ENCODE results near the gene OR2M2.

OR2M2 gene, protein sequence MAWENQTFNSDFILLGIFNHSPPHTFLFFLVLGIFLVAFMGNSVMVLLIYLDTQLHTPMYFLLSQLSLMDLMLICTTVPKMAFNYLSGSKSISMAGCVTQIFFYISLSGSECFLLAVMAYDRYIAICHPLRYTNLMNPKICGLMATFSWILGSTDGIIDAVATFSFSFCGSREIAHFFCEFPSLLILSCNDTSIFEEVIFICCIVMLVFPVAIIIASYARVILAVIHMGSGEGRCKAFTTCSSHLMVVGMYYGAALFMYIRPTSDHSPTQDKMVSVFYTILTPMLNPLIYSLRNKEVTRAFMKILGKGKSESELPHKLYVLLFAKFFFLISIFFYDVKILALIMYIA

DNA sequence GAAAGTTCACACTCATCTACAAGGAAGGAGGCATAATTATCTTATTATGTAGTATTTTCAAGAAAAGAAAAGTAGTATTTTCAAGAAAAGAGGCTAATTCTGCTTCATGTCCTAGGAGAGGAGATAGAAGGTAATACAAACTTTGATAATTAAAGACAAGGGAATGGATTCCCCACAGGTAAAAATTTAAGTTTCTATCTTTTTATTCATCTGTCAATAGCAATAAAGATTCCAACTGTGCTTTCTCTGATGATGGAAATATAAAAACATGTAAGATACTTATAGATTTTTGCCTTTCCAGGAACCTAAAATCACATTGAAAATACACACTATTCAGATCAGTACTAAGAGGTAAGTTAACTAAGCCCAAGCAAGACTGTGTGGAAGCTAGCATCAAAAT is at the start of gene OR2M2:
TSS of gene OR2M2 (plus strand) at position 301 of the 400 bp plus-strand sequence. CDS start 5,165 bp downstream, outside the sequence.
- no peak for DNase-seq

DNA sequence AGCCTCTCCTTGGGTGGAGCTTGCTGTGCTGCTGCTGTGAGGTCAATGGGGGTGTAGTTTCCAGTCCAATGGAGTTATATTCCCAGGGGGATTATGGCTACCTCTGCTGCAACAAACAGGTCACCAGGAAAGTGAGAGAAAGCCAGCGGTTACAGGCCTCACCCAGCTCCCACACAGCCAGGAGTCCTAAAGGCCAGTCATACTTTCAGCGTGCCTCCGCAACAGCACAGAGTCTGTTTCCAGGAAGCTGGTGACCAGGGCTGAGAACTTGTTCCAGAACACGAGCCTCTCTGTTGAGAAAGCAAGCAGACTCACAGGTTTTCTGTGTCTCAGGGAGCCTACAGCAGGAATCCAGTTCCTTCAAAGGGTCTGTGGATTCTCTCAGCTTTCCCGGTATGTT is 47.0 kb upstream of the OR2M2 start:
- no peak for DNase-seq

DNA sequence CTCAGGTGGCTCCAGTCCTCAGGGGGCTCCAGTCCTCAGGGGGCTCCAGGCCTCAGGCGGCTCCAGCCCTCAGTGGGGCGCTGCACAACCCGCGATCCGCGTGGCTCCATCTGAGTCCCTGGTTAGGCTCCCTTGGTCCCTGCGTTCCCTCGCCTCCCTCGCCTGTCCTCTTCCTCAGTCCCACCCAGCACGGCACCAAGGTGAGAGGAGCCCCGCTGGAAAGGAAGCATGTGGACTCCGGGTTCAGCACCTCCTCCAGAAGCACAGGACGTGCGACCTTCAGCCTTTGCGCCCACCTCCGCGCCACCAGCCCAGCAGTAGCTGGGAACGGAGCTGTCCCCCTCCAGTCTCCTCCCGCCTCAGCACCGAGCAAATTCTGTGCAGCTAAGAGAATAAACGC is 37.8 kb upstream of the OR2M2 start:
- no peak for DNase-seq

DNA sequence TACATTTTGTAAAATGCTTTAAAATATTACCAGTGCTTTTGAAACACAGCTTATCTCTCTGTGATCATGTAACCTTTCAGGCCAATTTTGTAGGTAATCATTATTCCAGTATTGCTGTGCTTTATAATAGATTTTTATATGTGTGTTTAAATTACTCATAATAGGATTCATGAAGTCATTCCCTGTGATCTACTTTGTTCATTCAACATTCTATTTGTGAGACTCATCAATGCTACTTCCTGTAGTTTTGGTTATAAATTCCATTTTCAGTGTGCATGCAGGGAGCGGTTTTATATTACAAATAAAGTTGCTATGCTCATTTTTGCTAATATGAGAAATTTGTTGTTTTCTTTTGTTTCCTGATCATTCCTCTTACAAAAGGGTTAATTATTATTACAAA is 33.8 kb upstream of the OR2M2 start:
- no peak for DNase-seq

DNA sequence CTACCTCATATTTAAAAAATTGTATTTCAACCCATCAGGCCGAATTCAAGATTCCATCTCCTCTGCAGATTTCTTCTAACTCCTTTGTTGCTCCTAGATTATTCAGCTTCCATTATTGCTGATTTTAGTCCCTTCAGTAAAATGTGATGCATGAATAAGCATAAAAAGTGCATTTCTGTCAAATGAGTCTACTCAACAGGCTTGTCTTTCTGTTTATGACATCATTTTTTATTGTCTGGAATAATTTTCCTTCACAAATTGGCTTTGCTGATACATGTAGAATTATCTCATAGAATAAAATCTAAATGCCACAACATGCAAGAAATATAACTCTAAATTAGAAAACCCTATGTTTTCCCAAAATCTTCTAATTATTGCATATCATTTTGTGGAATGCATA is 31.3 kb upstream of the OR2M2 start:
- DNase-seq: no peak

DNA sequence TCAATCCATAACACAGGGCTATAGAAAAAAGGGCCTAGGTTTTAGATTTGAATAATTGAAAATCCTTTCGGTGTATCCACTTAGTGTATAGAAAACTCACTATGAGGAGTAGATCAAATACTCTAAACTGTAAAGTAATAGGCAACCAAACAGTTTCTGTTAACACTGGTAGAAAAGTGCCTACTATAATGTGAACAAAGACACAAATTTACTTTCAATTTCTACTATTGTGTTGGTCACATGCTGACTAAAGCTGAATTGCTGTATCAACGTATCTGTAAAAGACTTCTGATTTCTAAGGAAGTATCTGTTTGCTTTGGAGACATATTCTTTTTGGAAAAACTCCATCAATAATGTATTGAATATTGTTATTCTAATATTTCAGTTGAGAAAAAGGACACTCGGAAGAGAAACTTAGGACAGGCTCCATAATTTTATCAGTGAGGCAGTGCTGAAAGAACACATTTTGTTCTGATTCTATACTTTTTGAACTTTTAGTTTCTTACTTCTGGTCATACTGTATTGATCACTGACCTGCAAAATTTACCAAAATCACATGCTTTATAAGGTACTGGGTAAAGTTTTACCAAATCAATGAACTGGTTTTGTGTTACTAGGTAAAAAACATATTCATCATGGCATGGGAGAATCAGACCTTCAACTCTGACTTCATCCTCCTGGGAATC is 30.0 kb upstream of the OR2M2 start, which contains the start of gene OR2M5:
TSS of gene OR2M5 (plus strand) at position 636 of the 686 bp plus-strand sequence. CDS start at position 636, 0 bp downstream.
- DNase-seq: no peak

DNA sequence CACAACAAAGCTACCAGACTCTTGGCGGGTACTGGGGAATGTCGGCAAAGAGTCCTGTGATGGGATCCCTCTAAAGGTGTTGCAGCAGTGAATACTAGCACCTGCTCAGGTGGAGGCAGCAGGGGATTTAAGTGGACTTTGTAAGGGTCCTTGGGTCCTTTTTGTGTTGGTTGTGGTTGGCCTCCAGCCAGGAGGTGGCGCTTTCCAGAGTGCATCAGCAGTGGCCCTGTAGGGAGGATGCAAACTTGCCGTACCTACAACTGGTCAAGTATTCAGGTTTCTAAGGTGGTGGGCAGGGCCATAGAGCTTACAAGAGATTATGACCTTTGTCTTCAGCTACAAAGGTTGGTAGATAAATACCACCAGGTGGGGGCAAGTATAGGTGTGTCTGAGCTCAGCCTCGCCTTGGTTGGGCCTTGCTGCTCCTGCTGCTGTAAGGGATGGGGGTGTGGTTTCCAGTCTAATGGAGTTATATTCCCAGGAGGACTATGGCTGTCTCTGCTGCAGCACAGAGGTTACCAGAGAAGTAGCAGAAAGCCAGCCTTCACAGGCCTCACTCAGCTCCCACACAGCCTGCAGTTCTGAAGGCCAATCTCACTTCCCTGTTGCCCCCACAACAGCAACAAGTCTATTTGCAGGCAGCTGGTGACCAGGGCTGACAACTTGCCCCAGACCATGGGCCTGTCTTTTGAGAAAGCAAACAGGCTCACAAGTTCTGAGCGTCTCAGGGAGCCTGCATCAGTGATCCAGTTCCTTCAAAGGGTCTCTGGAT is 22.4 kb upstream of the OR2M2 start:
- DNase-seq: no peak

DNA sequence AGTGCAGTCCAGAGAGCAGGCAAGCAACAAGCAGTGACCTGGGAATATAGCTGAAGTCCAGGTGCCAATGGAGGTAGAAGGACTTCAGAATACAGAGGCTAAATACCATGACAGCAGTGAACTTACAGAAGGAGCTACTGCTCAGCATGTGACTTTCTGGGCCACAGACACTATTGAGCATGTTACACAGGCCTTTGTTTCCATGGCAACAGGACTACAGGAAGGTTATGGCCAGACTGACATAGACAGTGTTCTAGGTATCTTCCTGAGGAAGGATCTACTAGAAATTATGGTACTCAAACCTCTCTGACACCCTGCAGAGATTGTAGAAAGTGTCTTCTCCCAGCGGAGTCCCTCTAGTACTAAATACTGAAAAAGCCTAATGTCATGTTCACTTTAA is 18.7 kb upstream of the OR2M2 start:
- no peak for DNase-seq

DNA sequence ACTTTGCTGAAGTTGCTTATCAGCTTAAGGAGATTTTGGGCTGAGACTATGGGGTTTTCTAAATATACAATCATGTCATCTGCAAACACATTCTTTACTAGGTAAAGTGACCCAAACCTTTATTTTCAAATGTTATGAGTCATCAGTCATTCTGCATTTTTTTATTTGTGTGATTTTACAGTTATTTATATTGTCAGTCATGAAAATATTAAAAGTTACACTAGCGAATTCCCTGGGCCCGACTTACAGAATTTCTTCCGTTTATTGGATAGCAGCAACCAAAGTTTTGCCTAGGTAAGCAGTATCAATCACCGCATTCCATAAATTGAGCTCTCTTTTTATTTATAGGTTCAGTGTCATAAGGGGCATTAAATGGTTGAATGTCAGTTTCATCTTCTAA is 15.9 kb upstream of the OR2M2 start:
- DNase-seq: no peak

DNA sequence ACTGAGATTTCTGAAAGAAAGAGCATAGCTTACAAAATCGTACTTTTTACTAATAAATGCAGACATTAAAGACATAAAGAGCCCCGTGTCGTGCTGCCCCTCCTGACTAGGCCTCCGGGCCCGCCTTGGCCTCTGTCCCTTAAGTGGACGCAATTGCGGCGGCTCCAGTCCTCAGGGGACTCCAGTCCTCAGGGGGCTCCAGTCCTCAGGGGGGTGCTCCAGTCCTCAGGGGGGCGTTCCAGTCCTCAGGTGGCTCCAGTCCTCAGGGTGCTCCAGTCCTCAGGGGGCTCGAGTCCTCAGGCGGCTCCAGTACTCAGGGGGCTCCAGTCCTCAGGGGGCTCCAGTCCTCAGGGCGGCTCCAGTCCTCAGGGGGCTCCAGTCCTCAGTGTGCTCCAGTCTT is 10.6 kb upstream of the OR2M2 start:
- no peak for DNase-seq

DNA sequence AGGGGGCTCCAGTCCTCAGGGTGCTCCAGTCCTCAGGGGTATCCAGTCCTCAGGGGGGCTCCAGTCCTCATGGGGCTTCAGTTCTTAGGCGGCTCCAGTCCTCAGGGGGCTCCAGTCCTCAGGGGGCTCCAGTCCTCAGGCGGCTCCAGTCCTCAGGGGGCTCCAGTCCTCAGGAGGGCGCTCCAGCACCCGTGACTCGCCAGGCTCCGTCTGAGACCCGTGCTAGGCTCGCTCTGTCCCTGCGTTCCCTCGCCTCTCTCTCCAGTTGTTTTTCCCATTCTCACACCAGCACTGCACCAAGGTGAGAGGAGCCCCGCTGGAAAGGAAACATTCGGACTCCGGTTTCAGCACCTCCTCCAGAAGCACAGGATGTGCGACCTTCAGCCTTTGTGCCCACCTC is 9.4 kb upstream of the OR2M2 start:
- DNase-seq: no peak

DNA sequence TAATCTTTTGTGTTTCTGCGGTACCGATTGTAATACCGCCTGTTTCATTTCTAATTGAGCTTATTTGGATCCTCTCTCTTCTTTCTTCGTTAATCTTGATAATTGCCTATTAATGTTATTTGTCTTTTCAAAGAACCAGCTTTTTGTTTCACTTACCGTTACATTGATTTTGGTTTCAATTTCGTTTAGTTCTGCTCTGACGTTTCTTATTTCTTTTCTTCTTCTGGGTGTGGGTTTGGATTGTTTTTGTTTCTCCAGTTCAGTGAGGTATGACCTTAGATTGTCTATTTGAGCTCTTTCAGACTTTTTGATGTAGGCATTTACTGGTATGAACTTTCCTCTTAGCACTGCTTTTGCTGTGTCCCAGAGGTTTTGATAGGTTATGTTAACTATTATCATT is 9.4 kb downstream of the OR2M2 start:
- no peak for DNase-seq

DNA sequence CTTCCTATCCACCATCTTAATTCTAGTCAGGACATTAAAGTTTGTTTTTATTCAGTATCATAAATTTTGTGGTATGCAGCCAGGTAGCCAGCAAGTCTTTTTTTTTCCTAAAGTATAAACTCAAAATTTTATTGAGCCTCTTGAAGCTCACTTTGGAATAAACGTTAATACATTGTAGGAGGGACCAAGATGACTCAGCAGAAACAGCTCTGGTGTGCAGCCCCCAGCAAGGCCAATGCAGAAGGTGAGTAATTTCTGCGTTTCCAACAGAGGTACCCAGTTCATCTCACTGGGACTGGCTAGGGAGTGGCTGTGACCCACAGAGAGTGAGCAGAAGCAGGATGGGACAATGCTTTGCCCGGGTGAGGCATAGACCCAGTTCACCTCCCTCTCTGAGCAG is 12.7 kb downstream of the OR2M2 start:
- no peak for DNase-seq

DNA sequence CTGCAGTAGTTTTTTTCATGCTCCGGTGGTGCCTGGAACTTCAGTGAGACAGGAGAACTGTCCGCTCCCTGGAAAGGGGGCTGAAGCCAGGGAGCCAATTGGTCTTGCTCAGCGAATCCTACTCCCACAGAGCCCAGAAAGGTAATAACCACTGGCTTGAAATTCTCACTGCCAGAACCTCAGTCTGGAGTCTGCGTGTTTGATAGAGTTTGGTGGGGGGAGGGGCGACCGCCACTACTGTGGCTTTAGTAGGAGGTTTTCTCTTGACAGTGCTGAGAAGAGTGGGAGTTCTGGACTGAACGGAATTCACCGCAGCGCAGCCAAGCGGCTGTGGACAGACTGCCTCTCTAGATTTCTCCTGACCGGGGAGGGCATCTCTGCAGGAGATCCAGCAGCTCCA is 14.4 kb downstream of the OR2M2 start:
- DNase-seq: no peak

DNA sequence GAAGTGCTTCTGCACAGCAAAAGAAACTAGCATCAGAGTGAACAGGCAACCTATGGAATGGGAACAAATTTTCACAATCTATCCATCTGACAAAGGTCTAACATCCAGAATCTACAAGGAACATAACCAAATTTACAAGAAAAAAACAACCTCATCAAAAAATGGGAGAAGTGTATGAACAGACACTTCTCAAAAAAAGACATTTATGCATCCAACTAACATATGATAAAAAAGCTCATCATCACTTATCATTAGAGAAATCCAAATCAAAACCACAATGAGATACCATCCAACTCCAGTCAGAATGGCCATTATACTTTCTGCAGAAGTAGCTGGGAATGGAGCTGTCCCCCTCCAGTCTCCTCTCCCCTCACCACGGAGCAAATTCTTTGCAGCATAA is 19.5 kb downstream of the OR2M2 start:
- DNase-seq: no peak

DNA sequence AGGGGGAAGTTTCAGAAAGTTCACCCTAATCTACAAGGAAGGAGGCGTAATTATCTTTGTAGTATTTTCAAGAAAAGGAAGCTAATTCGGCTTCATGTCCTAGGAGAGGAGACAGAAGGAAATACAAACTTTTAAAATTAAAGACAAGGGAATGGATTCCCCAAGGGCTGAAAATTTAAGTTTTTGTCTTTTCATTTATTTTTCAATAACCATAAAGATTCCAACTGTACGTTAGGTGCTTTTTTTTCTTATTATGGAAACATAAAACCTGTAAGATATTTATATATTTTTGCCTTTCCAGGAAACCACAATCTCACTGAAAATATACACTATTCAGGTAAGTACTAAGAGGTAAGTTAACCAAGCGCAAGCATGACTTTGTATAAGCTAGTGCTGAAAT is 22.3 kb downstream of the OR2M2 start, which contains the start of gene OR2M3:
TSS of gene OR2M3 (plus strand) at position 301 of the 400 bp plus-strand sequence. CDS start 5,803 bp downstream, outside the sequence.
- DNase-seq: no peak

DNA sequence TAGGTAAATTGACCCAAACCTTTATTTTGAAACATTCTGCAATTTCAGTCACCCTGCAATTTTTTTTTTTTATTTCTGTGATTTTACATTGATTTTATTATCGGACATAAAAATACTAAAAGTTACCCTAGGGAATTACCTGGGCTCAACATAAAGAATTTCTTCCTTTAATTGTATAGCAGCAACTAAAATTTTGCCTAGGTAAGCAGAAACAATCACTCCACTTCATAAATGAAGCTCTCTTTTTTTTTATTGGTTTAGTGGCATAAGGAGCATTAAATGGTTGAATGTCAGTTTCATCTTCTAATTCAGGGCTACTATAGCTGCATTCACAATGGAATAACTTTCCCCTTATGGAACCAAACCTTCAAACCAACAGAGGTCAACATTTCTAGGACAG is 41.3 kb downstream of the OR2M2 start:
- no peak for DNase-seq

DNA sequence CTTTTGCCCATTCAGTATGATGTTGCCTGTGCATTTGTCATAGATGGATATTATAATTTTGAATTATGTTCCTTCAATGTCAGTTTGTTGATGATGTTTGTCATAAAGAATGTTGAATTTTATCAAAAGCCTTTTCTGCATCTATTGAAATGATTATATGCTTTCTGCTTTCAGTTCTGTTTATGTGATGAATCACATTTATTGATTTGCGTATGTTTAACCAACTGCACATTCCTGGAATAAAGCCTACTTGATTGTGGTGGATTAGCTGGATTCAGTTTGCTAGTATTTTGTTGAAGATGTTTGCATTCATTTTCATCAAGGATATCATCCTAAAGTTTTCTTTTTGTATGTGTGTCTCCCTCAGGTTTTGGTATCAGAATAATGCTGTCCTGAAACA is 50.9 kb downstream of the OR2M2 start:
- no peak for DNase-seq

DNA sequence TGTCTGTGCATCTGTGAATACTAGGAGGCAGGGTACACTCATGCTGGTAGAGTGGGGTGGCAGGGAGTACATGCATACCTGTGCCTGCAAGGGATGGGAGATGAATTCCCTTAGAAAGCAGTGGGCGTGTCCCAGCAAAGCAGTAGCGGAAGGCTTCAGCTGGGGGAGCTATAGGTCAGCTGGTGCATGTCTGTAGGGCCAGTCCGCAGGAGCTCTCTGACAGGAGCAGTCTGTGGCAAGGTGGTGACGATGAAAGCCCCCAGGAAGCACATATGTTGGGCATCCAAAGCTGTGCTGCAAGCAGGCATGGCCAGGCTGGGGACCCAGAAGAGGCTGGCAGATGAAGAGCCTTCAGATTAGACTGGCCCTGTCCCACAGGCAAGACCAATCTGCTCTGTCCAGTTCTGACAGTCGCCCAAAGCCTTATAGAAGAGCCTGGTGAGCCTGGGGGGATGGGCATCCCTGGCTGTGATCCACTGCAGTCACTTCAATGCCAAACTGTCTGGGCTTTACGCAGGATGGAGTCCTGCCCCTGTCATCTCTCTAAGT is 54.8 kb downstream of the OR2M2 start:
- DNase-seq: no peak
